ENCODE results near the gene PLEKHM2. TPM values are rescaled to one million over a fixed set of nuclear protein-coding genes. Genes with fewer than 3 reads are reported as not detected.

Gene PLEKHM2
- total RNA-seq, 1 donor from 2014 or later, result 105 TPM

DNA sequence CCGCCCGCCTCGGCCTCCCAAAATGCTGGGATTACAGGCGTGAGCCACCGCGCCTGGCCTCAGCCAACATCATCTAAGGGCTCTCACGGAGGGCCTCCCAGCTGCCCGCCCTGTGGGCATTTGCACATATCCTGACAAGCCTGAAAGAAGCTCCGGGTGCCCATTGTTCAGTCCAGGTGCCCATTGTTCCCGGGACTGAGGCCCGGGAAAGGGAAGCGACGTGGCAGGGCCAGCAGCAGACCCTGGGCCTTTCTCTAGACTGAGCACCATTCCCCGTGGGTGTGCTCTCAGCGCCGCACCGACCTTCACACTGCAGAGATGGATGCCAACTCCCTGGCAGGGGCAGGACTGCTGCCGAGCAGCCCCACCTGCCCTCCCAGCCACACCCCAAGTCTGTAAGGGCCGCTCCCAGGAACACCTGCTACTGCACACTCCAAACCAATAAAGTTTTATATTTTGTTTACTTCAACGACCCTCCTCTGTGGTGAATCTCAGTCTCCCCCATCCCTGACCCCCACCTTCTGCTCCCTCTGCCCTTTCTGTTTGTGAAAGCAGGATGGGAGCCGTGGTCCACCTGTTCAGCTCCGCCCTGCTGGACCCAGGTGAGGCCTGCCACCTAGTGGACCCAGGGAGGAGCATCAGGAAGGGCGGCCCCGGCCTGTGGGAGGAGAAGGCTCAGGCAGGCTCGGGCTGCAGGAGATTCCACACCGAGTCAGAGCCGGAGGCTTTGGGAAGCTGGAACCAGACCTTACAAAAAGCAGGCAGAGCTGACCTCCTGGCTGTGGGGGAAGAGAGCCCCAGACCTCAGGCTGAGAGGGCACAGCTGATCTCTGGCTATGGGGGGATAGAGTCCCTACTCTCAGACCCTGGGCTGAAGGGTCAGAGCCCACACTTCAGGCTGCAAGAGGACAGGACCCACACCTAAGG is 57.1 kb downstream of the PLEKHM2 start:
- CTCF ChIA-PET, result interaction anchor here (0.6 to 1.9 kb wide), 10 partner anchors 20 to 418 kb away, joined by 3 to 11 read pairs (median 4); partner anchors contain the start of gene DNAJC16
- Mint-ChIP-seq H3K27me3 (no peaks in the 10 kb centered on the region), H3K27ac (no peak overlapping the region), H3K4me1 (peaks cover 6% of the 10 kb centered on the region), H3K4me3 (no peak overlapping the region), H3K9me3 (no peaks in the 10 kb centered on the region), H3K36me3 (ENCODE audit: low read depth) (no peaks in the 10 kb centered on the region)
- DNase-seq (peak; percentile 66), ATAC-seq (ENCODE audit: low read depth) (peak; percentile 94)
- intact Hi-C loops (cut with micrococcal nuclease), result loop anchor here (1.0 to 10.0 kb wide), 7 partner anchors 44 to 614 kb away; partner anchors contain the start of gene CASP9
- POLR2A ChIA-PET, result interaction anchor here (0.9 to 1.6 kb wide), 3 partner anchors 56 to 214 kb away, joined by 3 to 5 read pairs (median 4); partner anchors contain the start of genes DDI2 and DNAJC16
- TF ChIP-seq, protein P1, sequence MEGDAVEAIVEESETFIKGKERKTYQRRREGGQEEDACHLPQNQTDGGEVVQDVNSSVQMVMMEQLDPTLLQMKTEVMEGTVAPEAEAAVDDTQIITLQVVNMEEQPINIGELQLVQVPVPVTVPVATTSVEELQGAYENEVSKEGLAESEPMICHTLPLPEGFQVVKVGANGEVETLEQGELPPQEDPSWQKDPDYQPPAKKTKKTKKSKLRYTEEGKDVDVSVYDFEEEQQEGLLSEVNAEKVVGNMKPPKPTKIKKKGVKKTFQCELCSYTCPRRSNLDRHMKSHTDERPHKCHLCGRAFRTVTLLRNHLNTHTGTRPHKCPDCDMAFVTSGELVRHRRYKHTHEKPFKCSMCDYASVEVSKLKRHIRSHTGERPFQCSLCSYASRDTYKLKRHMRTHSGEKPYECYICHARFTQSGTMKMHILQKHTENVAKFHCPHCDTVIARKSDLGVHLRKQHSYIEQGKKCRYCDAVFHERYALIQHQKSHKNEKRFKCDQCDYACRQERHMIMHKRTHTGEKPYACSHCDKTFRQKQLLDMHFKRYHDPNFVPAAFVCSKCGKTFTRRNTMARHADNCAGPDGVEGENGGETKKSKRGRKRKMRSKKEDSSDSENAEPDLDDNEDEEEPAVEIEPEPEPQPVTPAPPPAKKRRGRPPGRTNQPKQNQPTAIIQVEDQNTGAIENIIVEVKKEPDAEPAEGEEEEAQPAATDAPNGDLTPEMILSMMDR (IDR thresholded peaks at IDR 0.05), result no peak

DNA sequence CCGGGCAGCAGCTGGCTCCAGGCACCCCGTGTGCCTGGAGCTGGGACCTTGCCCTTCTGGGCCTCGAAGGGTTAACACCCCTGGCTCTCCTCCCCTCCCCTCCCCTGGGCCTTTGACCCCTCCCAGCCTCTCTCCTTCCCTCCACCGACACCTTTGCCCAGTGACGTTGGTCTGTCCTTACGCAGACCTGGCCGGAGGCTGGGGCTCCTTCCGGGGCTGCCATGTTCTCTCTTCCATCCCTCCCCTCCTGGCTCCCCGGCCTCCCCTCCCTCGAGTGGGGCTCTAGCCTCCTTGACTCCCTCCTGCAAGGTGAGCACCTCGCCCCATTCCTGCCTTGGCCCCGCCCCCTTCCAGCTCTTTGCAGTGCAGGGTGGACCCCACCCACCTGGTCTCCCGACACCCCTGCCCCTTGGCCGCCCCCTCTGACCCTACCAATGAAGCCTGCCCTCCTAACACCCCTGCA is 58.2 kb downstream of the PLEKHM2 start, which contains the start of gene TMEM82:
Gene TMEM82, plus strand, starts transcription at position 161 of the 463 bp plus-strand sequence. Its CDS starts 61 bp downstream, at position 222.
- Mint-ChIP-seq H3K36me3 (ENCODE audit: low read depth) (no peaks in the 10 kb centered on the region), H3K27ac (no peak within 1 kb of the TSS), H3K27me3 (no peaks in the 10 kb centered on the region), H3K4me1 (peaks cover 6% of the 10 kb centered on the region), H3K4me3 (no peak within 1 kb of the TSS), H3K9me3 (no peaks in the 10 kb centered on the region)
- ATAC-seq (ENCODE audit: low read depth) (no peak), DNase-seq (no peak)
- TF ChIP-seq, protein P1 (IDR thresholded peaks at IDR 0.05), result no peak
- ChIA-PET CTCF (interaction anchor here (1.4 kb wide), 1 partner anchor 149 kb away, joined by 10 read pairs; no protein-coding TSS in a partner anchor), POLR2A (no interaction called here)
- intact Hi-C loops (cut with micrococcal nuclease), result loop anchor here (5.0 to 10.0 kb wide), 4 partner anchors 45 to 615 kb away; a partner anchor contains a TSS

DNA sequence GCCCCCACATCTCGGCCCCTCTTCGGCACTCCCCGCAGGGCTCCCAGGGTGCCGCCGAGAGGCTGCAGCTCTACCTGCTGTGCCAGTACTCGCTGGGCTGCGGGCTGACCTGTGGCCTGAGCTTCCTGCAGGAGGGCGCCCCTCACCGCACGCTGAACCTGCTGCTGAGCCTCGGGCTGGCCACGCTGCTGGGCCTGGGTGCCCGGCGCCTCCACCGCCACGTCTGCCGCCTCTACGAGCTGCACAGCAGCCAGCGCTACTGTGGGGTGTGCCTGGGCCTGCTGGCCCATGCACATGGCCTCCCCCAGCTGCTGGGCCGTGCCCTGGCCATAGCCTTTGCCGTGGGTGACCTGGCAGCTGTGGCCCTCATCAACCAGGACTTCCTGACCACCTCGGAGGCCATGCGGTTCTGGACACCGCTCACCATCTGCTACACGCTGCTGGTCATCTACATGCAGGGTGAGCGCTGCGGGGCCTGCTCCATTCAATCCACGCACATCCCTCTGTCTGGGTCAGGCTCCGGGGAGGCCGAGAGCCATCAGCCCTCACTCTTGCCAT is 60.1 kb downstream of the PLEKHM2 start:
- TF ChIP-seq, protein P1 (IDR thresholded peaks at IDR 0.05), result no peak
- Mint-ChIP-seq H3K4me3 (no peak overlapping the region), H3K4me1 (peaks cover 6% of the 10 kb centered on the region), H3K27ac (no peak overlapping the region), H3K36me3 (ENCODE audit: low read depth) (no peaks in the 10 kb centered on the region), H3K9me3 (no peaks in the 10 kb centered on the region), H3K27me3 (no peaks in the 10 kb centered on the region)
- intact Hi-C loops (cut with micrococcal nuclease), result loop anchor here (5.0 to 10.0 kb wide), 4 partner anchors 47 to 617 kb away; a partner anchor contains a TSS
- ChIA-PET CTCF (no interaction called here), POLR2A (no interaction called here)
- ATAC-seq (ENCODE audit: low read depth), result no peak
- DNase-seq, result no peak

DNA sequence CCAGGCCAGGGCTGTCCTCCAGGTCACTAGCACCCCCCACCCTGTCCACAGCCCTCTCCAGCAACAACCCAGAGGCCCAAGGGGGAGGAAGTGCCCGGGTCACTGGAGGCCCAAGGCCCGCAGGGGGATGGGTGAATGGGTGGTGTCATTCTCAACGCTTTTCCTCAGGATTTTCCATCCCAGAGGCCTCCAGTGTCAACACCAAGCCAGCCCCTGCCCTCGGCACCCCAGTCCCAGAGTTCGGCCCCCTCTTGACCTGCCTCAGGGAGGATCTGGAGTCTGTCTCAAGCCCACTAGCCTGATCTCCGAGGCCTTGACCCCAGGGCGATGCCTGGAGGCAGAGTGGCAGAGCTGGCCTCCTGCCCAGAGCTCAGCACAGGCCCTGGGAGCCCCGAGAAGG is 63.3 kb downstream of the PLEKHM2 start:
- intact Hi-C loops (cut with micrococcal nuclease), result loop anchor here (10.0 kb wide), 1 partner anchor 113 kb away; no protein-coding TSS in a partner anchor
- POLR2A ChIA-PET, result no interaction called here
- DNase-seq (no peak), ATAC-seq (ENCODE audit: low read depth) (no peak)
- H3K9me3 Mint-ChIP-seq, result no peaks in the 10 kb centered on the region
- no peaks in the 10 kb centered on the region for H3K27me3 Mint-ChIP-seq
- no peak overlapping the region for H3K4me3 Mint-ChIP-seq
- CTCF ChIA-PET, result no interaction called here
- H3K27ac Mint-ChIP-seq, result no peak overlapping the region
- H3K36me3 Mint-ChIP-seq (ENCODE audit: low read depth), result no peaks in the 10 kb centered on the region
- no peaks in the 10 kb centered on the region for H3K4me1 Mint-ChIP-seq
- TF ChIP-seq, protein P1 (IDR thresholded peaks at IDR 0.05), result no peak

Measured in activated B cell treated with CpG ODN at 0.5 μM for 24 hours (primary cell).